Measurements from ENCODE around the gene RTN4IP1.

DNA sequence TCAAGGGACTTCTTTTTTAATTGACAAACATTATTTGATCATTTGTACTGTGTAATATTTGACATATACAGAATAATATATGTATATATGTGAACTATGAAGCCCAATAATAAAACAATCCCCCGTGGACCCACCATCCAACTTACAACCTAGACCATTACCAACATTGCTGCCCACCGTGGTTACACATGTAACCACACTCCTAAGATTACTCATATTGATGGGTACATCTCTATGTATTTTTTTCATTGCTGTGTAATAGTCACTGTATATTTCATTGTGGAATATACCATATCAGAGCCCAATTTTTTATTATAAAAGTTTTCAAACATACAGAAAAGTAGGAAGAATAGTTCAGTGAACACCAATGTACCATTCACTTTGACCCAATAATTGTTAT lies 94.3 kb downstream of the RTN4IP1 start:
- TF ChIP-seq, protein P1, sequence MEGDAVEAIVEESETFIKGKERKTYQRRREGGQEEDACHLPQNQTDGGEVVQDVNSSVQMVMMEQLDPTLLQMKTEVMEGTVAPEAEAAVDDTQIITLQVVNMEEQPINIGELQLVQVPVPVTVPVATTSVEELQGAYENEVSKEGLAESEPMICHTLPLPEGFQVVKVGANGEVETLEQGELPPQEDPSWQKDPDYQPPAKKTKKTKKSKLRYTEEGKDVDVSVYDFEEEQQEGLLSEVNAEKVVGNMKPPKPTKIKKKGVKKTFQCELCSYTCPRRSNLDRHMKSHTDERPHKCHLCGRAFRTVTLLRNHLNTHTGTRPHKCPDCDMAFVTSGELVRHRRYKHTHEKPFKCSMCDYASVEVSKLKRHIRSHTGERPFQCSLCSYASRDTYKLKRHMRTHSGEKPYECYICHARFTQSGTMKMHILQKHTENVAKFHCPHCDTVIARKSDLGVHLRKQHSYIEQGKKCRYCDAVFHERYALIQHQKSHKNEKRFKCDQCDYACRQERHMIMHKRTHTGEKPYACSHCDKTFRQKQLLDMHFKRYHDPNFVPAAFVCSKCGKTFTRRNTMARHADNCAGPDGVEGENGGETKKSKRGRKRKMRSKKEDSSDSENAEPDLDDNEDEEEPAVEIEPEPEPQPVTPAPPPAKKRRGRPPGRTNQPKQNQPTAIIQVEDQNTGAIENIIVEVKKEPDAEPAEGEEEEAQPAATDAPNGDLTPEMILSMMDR (IDR thresholded peaks at IDR 0.05): no peak
- TF ChIP-seq POLR2AphosphoS5 (IDR thresholded peaks at IDR 0.05): no peak
